Esophagus muscularis mucosa (tissue), 4 donors: ENCODE measurements around the gene NPB. TPM values are rescaled to one million over a fixed set of nuclear protein-coding genes. Genes with fewer than 3 reads are reported as not detected.

Experiments used
- DNase-seq: peaks from one replicate; pipeline ENCODE4 v3.0.0-alpha.2; 2017; ENCODE audit errors: extremely low spot score
- H3K27ac ChIP-seq, 4 donors: fragments of 200-600 bp; sonication (generic); replicated peaks in 1 of 4; 1 replicate in 3 of 4; 2 replicates in 1 of 4; pipeline ENCODE4 v1.5.1; 2016 to 2019; ENCODE audit warnings: mild to moderate bottlenecking in 1 of 4
- H3K27me3 ChIP-seq, 4 donors: fragments of 200-600 bp; sonication (generic); one replicate each; pipeline versions ENCODE4 v1.5.1 to v1.6.0; 2016 to 2019
- H3K36me3 ChIP-seq, 4 donors: fragments of 200-600 bp; sonication (generic); one replicate each; pipeline ENCODE4 v1.5.1; 2016 to 2019
- H3K4me1 ChIP-seq, 4 donors: fragments of 200-600 bp; sonication (generic); one replicate each; pipeline ENCODE4 v1.5.1; 2016 to 2019
- H3K4me3 ChIP-seq, 4 donors: fragments of 200-600 bp; sonication (generic); 1 replicate in 2 of 4; 2 replicates in 2 of 4; pipeline ENCODE4 v1.5.1; 2016 to 2019; ENCODE audit warnings: mild to moderate bottlenecking in 4 of 4, moderate library complexity in 1 of 4
- H3K9me3 ChIP-seq, 4 donors: fragments of 200-600 bp; sonication (generic); 1 replicate in 3 of 4; 2 replicates in 1 of 4; pipeline ENCODE4 v1.5.1; 2016 to 2019
- CTCF ChIP-seq, 3 experiments: fragments of 200-600 bp in 2 of 3; fragments of 450-650 bp in 1 of 3; sonication (generic) in 2 of 3; IDR thresholded peaks; one replicate each; pipeline ENCODE4 v1.5.1; 2017 to 2019; ENCODE audit warnings: antibody characterized with exemption in 3 of 3, mild to moderate bottlenecking in 2 of 3, moderate library complexity in 1 of 3
- EP300 ChIP-seq: sonication (generic); formaldehyde crosslinking; IDR thresholded peaks from one replicate; pipeline ENCODE4 v1.6.1; 2017; ENCODE audit warnings: antibody characterized with exemption
- POLR2A ChIP-seq: fragments of 450-650 bp; IDR thresholded peaks from one replicate; pipeline ENCODE4 v1.6.1; 2017; ENCODE audit warnings: antibody characterized with exemption, moderate library complexity, mild to moderate bottlenecking, low read depth
- POLR2AphosphoS5 ChIP-seq, 2 donors: sonication (generic); formaldehyde crosslinking; IDR thresholded peaks; one replicate each; pipeline ENCODE4 v1.6.1; 2017; ENCODE audit warnings: antibody characterized with exemption in 2 of 2
- WGBS: methylation state at CpG from one replicate; pipeline ENCODE4 v1.1.5; 2018; 5-methylcytosine and 5-hydroxymethylcytosine counted together
- intact Hi-C: fragments of 100-400 bp; cut with DNase I; formaldehyde crosslinking; loops from one replicate; pipeline ENCODE4 v1.15.1; 2023
- total RNA-seq, 4 donors: library from RNA; depleted of rRNA; stranded (reverse); fragments of >200 nt; gene quantifications; one replicate each; pipeline versions ENCODE4 v1.1.0 to v1.2.1, GENCODE V29; 2016

The NPB gene
- total RNA-seq, 4 donors from 2014 or later = 0.78 to 1.8 TPM; not detected in 2

GRCh38 chr17:81902653-81903414 lies 796 bp downstream of the NPB start:
- no peak overlapping the region for H3K27ac ChIP-seq
- H3K36me3 ChIP-seq = peaks cover 22 to 72% (median 56%) of the 10 kb centered on the region in 4 donors
- 45% methylated on average over 14 of the region's 47 CpGs for WGBS
- no peak for DNase-seq
- no peak for TF ChIP-seq POLR2A
- TF ChIP-seq EP300 = no peak
- TF ChIP-seq CTCF (IDR thresholded peaks at IDR 0.05) = no peak
- no peak for TF ChIP-seq POLR2AphosphoS5 (IDR thresholded peaks at IDR 0.05)
- H3K27me3 ChIP-seq = peaks cover 0 to 25% (median 8%) of the 10 kb centered on the region in 4 donors
- H3K4me1 ChIP-seq = peaks cover 8 to 18% (median 16%) of the 10 kb centered on the region in 4 donors
- peak overlapping the region; percentile 46 to 57 (median 48) for H3K4me3 ChIP-seq
- H3K9me3 ChIP-seq = no peaks in the 10 kb centered on the region
- intact Hi-C loops = no loop called here

GRCh38 chr17:81903415-81903831 lies 1.4 kb downstream of the NPB start:
- no peak overlapping the region for H3K4me3 ChIP-seq
- intact Hi-C loops = no loop called here
- H3K27me3 ChIP-seq = peaks cover 0 to 25% (median 8%) of the 10 kb centered on the region in 4 donors
- peaks cover 8 to 18% (median 16%) of the 10 kb centered on the region in 4 donors for H3K4me1 ChIP-seq
- TF ChIP-seq POLR2A (no peak), CTCF (IDR thresholded peaks at IDR 0.05) (no peak), POLR2AphosphoS5 (IDR thresholded peaks at IDR 0.05) (no peak), EP300 (no peak)
- peaks cover 17 to 72% (median 56%) of the 10 kb centered on the region in 4 donors for H3K36me3 ChIP-seq
- H3K27ac ChIP-seq = no peak overlapping the region
- WGBS = 94% methylated on average over 8 of the region's 10 CpGs
- no peak for DNase-seq
- no peaks in the 10 kb centered on the region for H3K9me3 ChIP-seq

GRCh38 chr17:81903896-81904599 lies 2.0 kb downstream of the NPB start:
- no peak for DNase-seq
- WGBS = 98% methylated on average over 11 of the region's 24 CpGs
- intact Hi-C loops = no loop called here

More at GRCh38 chr17:81903896-81904599, 2.0 kb downstream of the NPB start:
- H3K27me3 ChIP-seq = peaks cover 0 to 25% (median 8%) of the 10 kb centered on the region in 4 donors
- H3K27ac ChIP-seq = no peak overlapping the region
- H3K9me3 ChIP-seq = no peaks in the 10 kb centered on the region
- H3K4me3 ChIP-seq = no peak overlapping the region
- peaks cover 8 to 18% (median 16%) of the 10 kb centered on the region in 4 donors for H3K4me1 ChIP-seq
- H3K36me3 ChIP-seq = peaks cover 13 to 72% (median 55%) of the 10 kb centered on the region in 4 donors
- no peak for TF ChIP-seq POLR2A
- TF ChIP-seq CTCF (IDR thresholded peaks at IDR 0.05) = no peak
- TF ChIP-seq POLR2AphosphoS5 (IDR thresholded peaks at IDR 0.05) = no peak
- TF ChIP-seq EP300 = no peak
